HepG2 (cell line): ENCODE results near the gene HAGH. TPM values are rescaled to one million over a fixed set of nuclear protein-coding genes. Genes with fewer than 3 reads are reported as not detected.

Experiments
- ATAC-seq: fragments of 200-7000 bp; cut with Tn5 transposase; 3 replicates; pipeline ENCODE4 v1.9.1; 2020; ENCODE audit warnings: mild to moderate bottlenecking, moderate library complexity
- BruUV-seq: library from RNA; stranded (reverse); fragments of 400-500 nt; replicated peaks from 2 replicates; lab custom pipeline; 2021; lab: Mats Ljungman, UMichigan
- CTCF ChIA-PET: fragments of 300-600 bp; formaldehyde crosslinking; extraction: SDS; loops from one replicate; lab custom pipeline; 2021; ENCODE audit warnings: low total read pairs, inconsistent platforms, low intra/inter-chr PET ratio; lab: Yijun Ruan, JAX
- POLR2A ChIA-PET: fragments of 350-600 bp; sonication (Branson Sonifier 250); formaldehyde crosslinking; loops from one replicate; lab custom pipeline; 2020; ENCODE audit warnings: antibody characterized with exemption, inconsistent platforms; lab: Yijun Ruan, JAX
- DNase-seq: peaks from one replicate; pipeline ENCODE4 v3.0.0-alpha.2; 2015; ENCODE audit warnings: low spot score
- FAIRE-seq: peaks from 3 replicates; lab custom pipeline; 2011; peaks lifted over from hg19 to GRCh38; lab: Jason Lieb, UNC
- H2AFZ ChIP-seq: one replicate; pipeline ENCODE4 v1.6.1; 2011; ENCODE audit warnings: low read length, inconsistent platforms
- H3K27ac ChIP-seq: fragments of 300-600 bp; 3 replicates; pipeline ENCODE4 v1.8.0; 2011; ENCODE audit warnings: mixed run types, mild to moderate bottlenecking, mixed read lengths, low read length, inconsistent platforms; ENCODE audit not compliant: insufficient read depth; ENCODE audit errors: extremely low read length
- H3K27me3 ChIP-seq, 2 experiments: fragments of 200-600 bp in 1 of 2; 2 replicates in 1 of 2; 3 replicates in 1 of 2; pipeline versions ENCODE4 v1.6.0 to v1.8.0; 2011; ENCODE audit warnings: low read length in 2 of 2, mild to moderate bottlenecking in 2 of 2, moderate library complexity in 2 of 2, inconsistent platforms in 1 of 2; ENCODE audit not compliant: insufficient read depth in 2 of 2, control insufficient read depth in 1 of 2
- H3K36me3 ChIP-seq, 2 experiments: fragments of 200-600 bp in 1 of 2; replicated peaks in 1 of 2; 2 replicates in 1 of 2; 3 replicates in 1 of 2; pipeline versions ENCODE4 v1.5.1 to v1.8.0; 2011; ENCODE audit warnings: low read length in 2 of 2, inconsistent platforms in 1 of 2; ENCODE audit not compliant: insufficient read depth in 2 of 2, control insufficient read depth in 1 of 2
- H3K4me1 ChIP-seq: 2 replicates; pipeline ENCODE4 v1.5.1; 2012; ENCODE audit warnings: low read length, inconsistent platforms; ENCODE audit not compliant: insufficient read depth
- H3K4me2 ChIP-seq: 2 replicates; pipeline ENCODE4 v1.6.0; 2011; ENCODE audit warnings: low read depth, low read length, inconsistent platforms
- H3K4me3 ChIP-seq, 3 experiments: fragments of 200-600 bp in 1 of 3; sonication (generic), shearing (Covaris generic) in 1 of 3; replicated peaks in 1 of 3; 2 replicates each; pipeline ENCODE4 v1.5.1; 2011 to 2016; ENCODE audit warnings: low read length in 3 of 3, inconsistent platforms in 2 of 3, low read depth in 2 of 3, mild to moderate bottlenecking in 2 of 3, control low read depth in 1 of 3, mixed read lengths in 1 of 3; ENCODE audit not compliant: insufficient read depth in 1 of 3
- H3K79me2 ChIP-seq: one replicate; pipeline ENCODE4 v1.6.1; 2011; ENCODE audit warnings: low read length, inconsistent platforms; ENCODE audit not compliant: insufficient read depth
- H3K9ac ChIP-seq: 2 replicates; pipeline ENCODE4 v1.6.0; 2011; ENCODE audit warnings: mild to moderate bottlenecking, low read depth, low read length, inconsistent platforms; ENCODE audit not compliant: insufficient read depth
- H3K9me3 ChIP-seq: 2 replicates; pipeline ENCODE4 v1.5.1; 2012; ENCODE audit warnings: mild to moderate bottlenecking, low read length
- H4K20me1 ChIP-seq: 2 replicates; pipeline ENCODE4 v1.6.0; 2011; ENCODE audit warnings: inconsistent platforms, mild to moderate bottlenecking, low read length, moderate library complexity; ENCODE audit not compliant: insufficient read depth
- AGO1 ChIP-seq: fragments of 200-400 bp; formaldehyde crosslinking; IDR thresholded peaks from 2 replicates; pipeline ENCODE4 v1.6.1; 2017; ENCODE audit warnings: mild to moderate bottlenecking, low read depth, low read length, moderate library complexity; ENCODE audit not compliant: poor library complexity, severe bottlenecking
- AGO2 ChIP-seq: fragments of 200-400 bp; formaldehyde crosslinking; optimal IDR thresholded peaks from 2 replicates; pipeline ENCODE3; 2017; ENCODE audit warnings: mild to moderate bottlenecking, low read depth, low read length, moderate library complexity
- DZIP1 ChIP-seq: sonication (generic); formaldehyde crosslinking; IDR thresholded peaks from 2 replicates; pipeline ENCODE4 v1.5.0; 2020; ENCODE audit warnings: mild to moderate bottlenecking, missing genetic modification reagents
- FOXC1 ChIP-seq: sonication (generic); formaldehyde crosslinking; IDR thresholded peaks from 2 replicates; pipeline ENCODE4 v1.8.0; 2022; ENCODE audit warnings: mild to moderate bottlenecking, missing genetic modification reagents, borderline replicate concordance
- IRF9 ChIP-seq: sonication (generic); formaldehyde crosslinking; IDR thresholded peaks from 2 replicates; pipeline ENCODE4 v1.8.0; 2022; ENCODE audit warnings: missing genetic modification reagents, mild to moderate bottlenecking, borderline replicate concordance
- MXD4 ChIP-seq: IDR thresholded peaks from 2 replicates; pipeline ENCODE4 v1.6.1; 2016; ENCODE audit warnings: mild to moderate bottlenecking, missing biosample characterization, missing genetic modification reagents
- POLR2A ChIP-seq, 2 experiments: IDR thresholded peaks; 2 replicates each; pipeline ENCODE4 v1.6.1; 2011; ENCODE audit warnings: low read depth in 2 of 2, low read length in 2 of 2, mild to moderate bottlenecking in 1 of 2, moderate library complexity in 1 of 2; ENCODE audit not compliant: insufficient read depth in 1 of 2
- RBFOX2 ChIP-seq: fragments of 200-400 bp; formaldehyde crosslinking; IDR thresholded peaks from 2 replicates; pipeline ENCODE4 v1.6.1; 2017; ENCODE audit warnings: low read depth, mild to moderate bottlenecking, low read length
- SRY ChIP-seq: sonication (generic); formaldehyde crosslinking; IDR thresholded peaks from 2 replicates; pipeline ENCODE4 v1.8.0; 2022; ENCODE audit warnings: mild to moderate bottlenecking, missing genetic modification reagents
- SSRP1 ChIP-seq: IDR thresholded peaks from 2 replicates; pipeline ENCODE4 v1.6.1; 2016; ENCODE audit warnings: control low read depth
- ZBTB46 ChIP-seq: sonication (generic); formaldehyde crosslinking; IDR thresholded peaks from 2 replicates; pipeline ENCODE4 v1.4.0; 2020; ENCODE audit warnings: mild to moderate bottlenecking, missing genetic modification reagents, borderline replicate concordance
- WGBS: methylation state at CpG from one replicate; pipeline ENCODE4 v1.1.6; 2017; ENCODE audit warnings: low lambda C conversion rate; 5-methylcytosine and 5-hydroxymethylcytosine counted together
- in situ Hi-C: cut with HindIII; loops from 2 replicates; pipeline ENCODE4 v1.10.0; 2017; ENCODE audit warnings: low pct_unique_long_range_greater_than_20kb; ENCODE audit not compliant: extremely low pct_ligation_motif_present
- intact Hi-C: fragments of 100-400 bp; cut with micrococcal nuclease; formaldehyde crosslinking; loops from one replicate; pipeline ENCODE4 v1.10.0; 2022; ENCODE audit not compliant: unreplicated experiment
- polyA plus RNA-seq, 8 experiments: library from polyadenylated mRNA; depleted of rRNA in 3 of 8; stranded (reverse) in 7 of 8; unstranded in 1 of 8; fragments of >200 nt; fragmentation: Illumina TruSeq in 4 of 8; extraction: Trizol in 4 of 8; gene quantifications; 2 replicates each; pipeline versions ENCODE4 v1.2.1 to v1.2.3, GENCODE V29; 2011 to 2016; ENCODE audit warnings: low read depth in 4 of 8, missing spikeins in 1 of 8, mixed read lengths in 1 of 8; ENCODE audit not compliant: insufficient read depth in 1 of 8
- total RNA-seq, 5 experiments: library from RNA; depleted of rRNA; stranded (reverse); fragments of >200 nt; fragmentation: Illumina TruSeq; extraction: Trizol; gene quantifications; 2 replicates each; pipeline ENCODE4 v1.2.3, GENCODE V29; 2016; ENCODE audit warnings: low read depth in 1 of 5

The HAGH gene
- total and polyA plus RNA-seq, 2 of the 13 experiments (the other 11 are each of a cell fraction or from before 2014, with no cell fraction given) = 70.4 to 95.4 TPM

GRCh38 chr16:1779741-1780676, 46.6 kb downstream of the HAGH start:
- Histone ChIP-seq H3K9me3 (no peaks in the 10 kb centered on the region), H3K79me2 (peaks cover 19% of the 10 kb centered on the region), H3K4me3 (no peak overlapping the region), H3K27me3 (peaks cover 0 to 2% of the 10 kb centered on the region in 2 experiments; a peak in 1 of 5 replicates), H2AFZ (no peak overlapping the region), H4K20me1 (peaks cover 4% of the 10 kb centered on the region; the same call in 1 of the 2 replicates), H3K9ac (no peak overlapping the region), H3K4me1 (peaks cover 23% of the 10 kb centered on the region), H3K27ac (no peak overlapping the region), H3K36me3 (peaks cover 5 to 13% of the 10 kb centered on the region in 2 experiments; a peak in 3 of 5 replicates), H3K4me2 (no peak overlapping the region)
- ChIA-PET CTCF (no interaction called here), POLR2A (interaction anchor here (1.2 to 1.6 kb wide), 4 partner anchors 14 to 160 kb away, joined by 3 to 5 read pairs (median 4); partner anchors contain the start of gene IGFALS)
- BruUV-seq = TSS peak; percentile 49
- 99% methylated on average over 4 of the region's 27 CpGs for WGBS
- FAIRE-seq (no peak), ATAC-seq (no peak), DNase-seq (no peak)
- intact Hi-C loops (loop anchor here (5.0 kb wide), 1 partner anchor 47 kb away; the partner anchor contains the start of genes FAHD1 and HAGH), in situ Hi-C loops (loop anchor here (5.0 kb wide), 1 partner anchor 42 kb away; no protein-coding TSS in a partner anchor)
- peak in 1 of 2 experiments; percentile 56; a peak in 2 of 4 replicates for TF ChIP-seq POLR2A (IDR thresholded peaks at IDR 0.05; ENCODE audit: insufficient read depth in 1 of 2, low read depth in 2 of 2, low read length in 2 of 2)
- TF ChIP-seq SRY (CRISPR knock-in tag) = no peak
- 0 out of 2 replicates have a peak, but pooled peaks have one; percentile 41 for TF ChIP-seq SSRP1 (CRISPR knock-in tag)
- TF ChIP-seq RBFOX2 = peak; percentile 75
- no peak for TF ChIP-seq FOXC1
- peak; percentile 97 for TF ChIP-seq AGO1
- TF ChIP-seq MXD4 (CRISPR knock-in tag) = no peak
- no peak for TF ChIP-seq ZBTB46 (CRISPR knock-in tag)
- TF ChIP-seq AGO2 = peak; percentile 96
- no peak for TF ChIP-seq IRF9 (CRISPR knock-in tag)
- no peak for TF ChIP-seq DZIP1 (CRISPR knock-in tag)
